Ramos (cell line): Measurements from ENCODE around the gene LAMA2.

Experiments used
- in situ Hi-C: fragments of 300-500 bp; cut with MboI; formaldehyde crosslinking; loops from one replicate; pipeline ENCODE4 v1.14.3; 2022; ENCODE audit warnings: low sequenced_read_pairs; ENCODE audit not compliant: unreplicated experiment

The LAMA2 gene

DNA sequence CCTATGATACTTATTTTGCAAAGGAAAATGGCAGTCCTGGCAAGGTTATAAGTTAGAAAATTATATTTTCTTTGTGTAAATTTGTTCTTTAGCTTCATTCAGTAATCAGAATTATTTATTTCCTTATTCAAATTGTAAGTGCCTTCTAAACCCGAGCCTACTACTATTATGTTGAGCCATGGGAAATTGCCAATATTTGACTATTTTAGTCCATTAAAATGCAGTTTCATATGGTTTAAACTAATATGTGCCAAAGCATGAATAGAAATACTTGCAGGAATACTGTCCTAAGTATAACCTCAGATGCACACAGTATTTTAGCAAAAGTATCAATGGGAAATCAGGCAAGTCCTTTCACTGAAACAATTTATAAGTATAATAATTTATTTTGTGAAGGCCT, 228.4 kb downstream of the LAMA2 start:
- in situ Hi-C loops, result no loop called here

GRCh38 chr6:129111853-129112252, 228.9 kb downstream of the LAMA2 start:
- in situ Hi-C loops, result no loop called here

GRCh38 chr6:129112591-129112990, 229.7 kb downstream of the LAMA2 start:
- in situ Hi-C loops, result no loop called here

DNA sequence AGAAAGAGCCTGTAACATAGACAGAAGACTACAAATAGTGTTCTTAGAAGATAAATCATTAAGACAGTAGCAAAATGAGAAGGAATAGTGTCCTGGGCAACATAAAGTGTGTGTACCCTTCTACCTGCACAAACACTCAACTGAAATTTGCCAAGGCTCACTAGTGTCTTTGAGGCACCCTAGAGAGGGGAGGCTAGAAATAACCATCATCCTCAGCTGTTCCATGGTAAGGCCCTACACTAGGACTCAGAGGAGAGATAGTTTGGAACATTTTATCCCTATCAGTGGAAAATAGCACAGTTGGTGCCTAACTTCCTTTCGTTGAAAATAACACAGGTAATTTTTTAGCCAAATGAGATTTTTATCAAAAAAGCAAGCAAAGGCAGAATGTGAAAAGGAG, 230.7 kb downstream of the LAMA2 start:
- in situ Hi-C loops, result no loop called here

GRCh38 chr6:129114636-129115391, 231.9 kb downstream of the LAMA2 start:
- in situ Hi-C loops, result no loop called here

DNA sequence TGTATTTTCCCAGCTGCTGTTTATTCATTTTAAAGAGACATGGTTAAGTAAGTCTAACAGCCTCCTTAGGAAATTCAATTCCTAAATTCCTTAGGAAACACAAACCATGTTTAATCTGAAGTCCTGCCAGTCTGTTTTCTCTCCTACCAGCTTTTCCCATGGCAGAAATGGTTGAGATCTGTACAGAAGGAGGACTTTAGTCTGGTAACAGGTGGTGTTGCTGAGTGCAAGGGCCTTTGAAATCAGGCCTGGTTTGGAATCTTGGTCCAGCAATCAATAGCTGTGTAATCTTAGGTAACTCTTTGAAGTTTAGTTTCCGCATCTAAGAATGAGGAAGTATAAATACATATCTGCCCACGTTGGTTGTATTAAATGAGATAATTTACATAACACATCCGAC, 232.5 kb downstream of the LAMA2 start:
- in situ Hi-C loops, result no loop called here

- in situ Hi-C loops, result no loop called here
Observed at GRCh38 chr6:129117355-129117754, 234.4 kb downstream of the LAMA2 start.

- in situ Hi-C loops, result no loop called here
Observed at GRCh38 chr6:129120856-129121638, 238.1 kb downstream of the LAMA2 start.

GRCh38 chr6:129124347-129124746, 241.4 kb downstream of the LAMA2 start:
- in situ Hi-C loops, result no loop called here

DNA sequence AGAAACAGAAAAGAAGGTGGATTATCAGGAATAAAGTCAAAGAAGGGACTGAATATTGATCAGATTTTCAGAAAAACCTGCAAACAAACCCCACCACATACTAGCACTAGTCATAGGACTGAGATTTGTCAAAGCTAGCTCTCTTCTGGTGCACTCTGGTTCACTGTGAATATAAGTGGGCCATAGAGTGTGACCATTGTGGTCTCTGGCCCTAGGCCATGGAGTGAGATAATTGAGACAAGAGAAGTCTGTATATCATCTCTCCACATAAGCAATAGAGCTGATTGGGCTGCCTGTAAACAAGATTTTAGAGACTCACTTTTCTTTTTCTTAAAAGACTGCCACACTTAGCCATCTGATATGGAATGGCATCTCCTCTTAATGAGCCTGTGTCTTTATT, 247.2 kb downstream of the LAMA2 start:
- in situ Hi-C loops, result no loop called here

- in situ Hi-C loops, result no loop called here
Observed at GRCh38 chr6:129130959-129131681, 248.2 kb downstream of the LAMA2 start.

DNA sequence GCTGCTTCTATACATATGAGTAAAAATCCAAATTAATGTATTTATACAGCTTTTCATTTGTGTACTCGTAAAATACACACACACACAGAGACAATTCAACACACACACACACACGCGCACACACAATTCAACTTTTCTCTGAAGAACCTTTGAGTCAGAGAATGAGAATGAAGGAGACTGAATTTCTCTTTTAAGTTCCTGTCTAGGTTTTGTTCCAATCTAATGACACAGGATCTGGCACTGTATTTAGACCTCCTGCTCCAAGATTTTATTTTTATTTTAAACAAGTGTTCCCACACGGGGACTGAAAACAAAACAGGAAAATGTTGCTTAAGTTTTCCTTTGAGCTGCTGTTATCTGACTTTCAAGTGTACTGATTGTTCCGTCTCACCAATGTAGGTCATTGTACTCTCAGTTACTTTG, 250.8 kb downstream of the LAMA2 start:
- in situ Hi-C loops, result no loop called here

DNA sequence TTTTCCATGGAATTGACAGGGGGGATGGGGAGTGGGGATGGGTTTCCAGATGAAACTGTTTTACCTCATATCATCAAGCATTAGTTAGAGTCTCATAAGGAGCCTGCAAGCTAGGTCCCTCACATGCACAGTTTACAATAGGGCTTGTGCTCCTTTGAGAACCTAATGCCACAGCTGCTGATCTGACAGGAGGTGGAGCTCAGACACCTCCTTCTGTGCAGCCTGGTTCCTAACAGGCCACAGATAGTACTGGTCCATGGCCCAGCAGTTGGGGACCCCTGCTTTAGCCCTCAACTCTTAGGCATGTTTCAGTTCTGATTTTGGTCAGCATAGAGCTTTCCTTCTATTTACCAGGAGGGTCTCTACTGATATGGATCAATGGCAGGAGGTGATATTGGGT, 251.6 kb downstream of the LAMA2 start:
- in situ Hi-C loops, result no loop called here

- in situ Hi-C loops, result no loop called here
Observed at GRCh38 chr6:129135451-129135850, 252.5 kb downstream of the LAMA2 start.

GRCh38 chr6:129136751-129137150, 253.8 kb downstream of the LAMA2 start:
- in situ Hi-C loops, result no loop called here

GRCh38 chr6:129138739-129139405, 255.9 kb downstream of the LAMA2 start:
- in situ Hi-C loops, result no loop called here

DNA sequence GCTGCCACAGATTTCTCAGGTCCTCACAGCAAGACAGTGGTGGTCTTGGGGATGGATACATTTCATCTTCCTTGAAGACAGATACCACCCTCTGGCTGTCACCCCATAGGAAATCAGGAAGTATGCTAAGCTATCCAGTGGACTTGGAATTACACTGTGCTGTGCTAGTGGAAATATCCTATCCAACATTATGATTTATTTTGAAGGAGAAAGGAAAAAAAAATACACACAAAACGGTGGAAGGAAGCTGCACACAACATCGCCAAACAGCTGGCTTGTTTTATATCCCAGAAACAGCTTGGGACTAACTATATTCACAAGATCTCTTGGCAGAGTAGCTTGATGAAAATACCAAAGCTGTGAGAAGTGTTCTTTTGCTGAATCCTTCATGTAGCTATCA, 257.6 kb downstream of the LAMA2 start:
- in situ Hi-C loops, result no loop called here

GRCh38 chr6:129141499-129141898, 258.6 kb downstream of the LAMA2 start:
- in situ Hi-C loops, result no loop called here

GRCh38 chr6:129146902-129147301, 264.0 kb downstream of the LAMA2 start:
- in situ Hi-C loops, result no loop called here

DNA sequence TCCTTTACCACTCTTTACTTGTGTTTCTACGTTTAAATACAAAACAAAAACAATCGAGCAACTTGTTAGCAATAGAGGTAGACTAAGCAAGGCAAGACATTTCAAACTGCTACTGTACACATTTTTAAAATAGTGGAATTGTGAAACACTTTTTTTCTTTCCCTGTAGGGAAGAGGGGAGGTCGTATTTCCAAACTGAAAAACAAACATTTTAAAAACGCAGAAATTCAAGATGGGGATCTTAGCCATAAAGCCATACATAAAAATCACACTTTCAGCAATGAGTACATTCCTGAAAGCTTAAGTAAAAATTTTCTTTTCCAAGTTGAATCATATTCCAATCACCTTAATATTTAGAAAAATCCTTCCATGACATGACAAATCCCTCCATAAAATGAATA, 267.6 kb downstream of the LAMA2 start:
- in situ Hi-C loops, result no loop called here

DNA sequence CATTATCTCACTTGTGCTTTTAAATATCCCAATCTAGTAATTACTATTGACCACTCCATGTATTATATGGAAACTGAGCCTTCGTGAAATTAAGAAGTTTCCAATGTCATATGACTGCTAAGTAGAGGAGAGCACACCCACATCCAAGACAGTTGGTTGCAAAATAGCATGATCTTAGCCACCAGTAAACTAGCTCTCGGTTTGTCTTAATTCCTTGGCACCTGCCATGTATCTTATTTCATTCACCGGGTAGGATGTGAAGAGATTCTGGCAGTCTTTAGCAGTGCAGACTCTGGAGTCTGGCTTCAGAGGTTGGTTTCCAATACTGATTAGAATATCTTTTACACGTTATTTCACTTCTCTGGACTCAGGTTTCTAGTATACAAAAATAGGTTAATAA, 270.3 kb downstream of the LAMA2 start:
- in situ Hi-C loops, result no loop called here
